MG63 (cell line): ENCODE data around the gene MPC2. TPM values are rescaled to one million over a fixed set of nuclear protein-coding genes. Genes with fewer than 3 reads are reported as not detected.
A peak's percentile ranks its signal among the peaks of the same experiment; 100 is the strongest.

ENCODE experiments used
- DNase-seq: peaks from one replicate; pipeline ENCODE4 v3.0.0-alpha.2; 2020
- H3K27me3 ChIP-seq: fragments of 250-450 bp; sonication (Bioruptor Pico); 2 replicates; pipeline ENCODE4 v1.5.1; 2020; ENCODE audit warnings: mild to moderate bottlenecking, moderate library complexity
- H3K36me3 ChIP-seq: fragments of 250-450 bp; sonication (Bioruptor Pico); 2 replicates; pipeline ENCODE4 v1.5.1; 2020; ENCODE audit warnings: mild to moderate bottlenecking, moderate library complexity
- H3K4me3 ChIP-seq: fragments of 250-450 bp; sonication (Bioruptor Pico); 2 replicates; pipeline ENCODE4 v1.5.1; 2020; ENCODE audit warnings: mild to moderate bottlenecking, moderate library complexity
- H3K9me3 ChIP-seq: fragments of 250-450 bp; sonication (Bioruptor Pico); 2 replicates; pipeline ENCODE4 v1.5.1; 2020; ENCODE audit warnings: mild to moderate bottlenecking, moderate library complexity
- total RNA-seq: library from RNA; depleted of rRNA; stranded (reverse); fragments of >200 nt; shearing (Covaris generic); gene quantifications from 2 replicates; pipeline ENCODE4 v1.2.3, GENCODE V29; 2014; ENCODE audit warnings: low replicate concordance

MPC2 gene
- total RNA-seq, 1 experiment from 2014 or later = 165 TPM

- DNase-seq = no peak
- H3K36me3 ChIP-seq = peaks cover 3% of the 10 kb centered on the region; the same call in 1 of the 2 replicates
Observed at GRCh38 chr1:167922611-167923074, 14.2 kb downstream of the MPC2 start.

GRCh38 chr1:167922023-167922422, 14.8 kb downstream of the MPC2 start:
- peaks cover 3% of the 10 kb centered on the region; the same call in 1 of the 2 replicates for H3K36me3 ChIP-seq
- no peak overlapping the region for H3K4me3 ChIP-seq
- no peak for DNase-seq
- no peaks in the 10 kb centered on the region; the same call in 1 of the 2 replicates for H3K9me3 ChIP-seq
- no peaks in the 10 kb centered on the region for H3K27me3 ChIP-seq

More at GRCh38 chr1:167922611-167923074, 14.2 kb downstream of the MPC2 start:
- Histone ChIP-seq H3K4me3 (no peak overlapping the region), H3K27me3 (no peaks in the 10 kb centered on the region), H3K9me3 (no peaks in the 10 kb centered on the region; the same call in 1 of the 2 replicates)

- DNase-seq = no peak
- Histone ChIP-seq H3K9me3 (no peaks in the 10 kb centered on the region), H3K4me3 (no peak overlapping the region), H3K27me3 (no peaks in the 10 kb centered on the region), H3K36me3 (no peaks in the 10 kb centered on the region)
Observed at GRCh38 chr1:167916766-167917511, 19.9 kb downstream of the MPC2 start.

- DNase-seq = no peak
- H3K4me3 ChIP-seq = no peak overlapping the region
- no peaks in the 10 kb centered on the region for H3K9me3 ChIP-seq
- H3K27me3 ChIP-seq = no peaks in the 10 kb centered on the region
- H3K36me3 ChIP-seq = no peaks in the 10 kb centered on the region
Observed at GRCh38 chr1:167915569-167915968, 21.3 kb downstream of the MPC2 start.

- no peak within 1 kb of the TSS for H3K4me3 ChIP-seq
- H3K9me3 ChIP-seq = no peaks in the 10 kb centered on the region
- H3K27me3 ChIP-seq = no peaks in the 10 kb centered on the region
- no peak for DNase-seq
- no peaks in the 10 kb centered on the region for H3K36me3 ChIP-seq
Observed at GRCh38 chr1:167913895-167914496, 22.9 kb downstream of the MPC2 start, which contains the start of gene ADCY10. TSS of gene ADCY10 (minus strand) at chr1:167914134. CDS start at chr1:167905140, 8,994 bp downstream.

GRCh38 chr1:167912294-167912693, 24.6 kb downstream of the MPC2 start:
- DNase-seq = no peak

GRCh38 chr1:167911413-167911812, 25.5 kb downstream of the MPC2 start:
- no peak for DNase-seq
- no peaks in the 10 kb centered on the region for H3K9me3 ChIP-seq
- H3K27me3 ChIP-seq = no peaks in the 10 kb centered on the region
- no peaks in the 10 kb centered on the region for H3K36me3 ChIP-seq
- no peak overlapping the region for H3K4me3 ChIP-seq

More at GRCh38 chr1:167912294-167912693, 24.6 kb downstream of the MPC2 start:
- Histone ChIP-seq H3K27me3 (no peaks in the 10 kb centered on the region), H3K36me3 (no peaks in the 10 kb centered on the region), H3K4me3 (no peak overlapping the region), H3K9me3 (no peaks in the 10 kb centered on the region)

GRCh38 chr1:167910530-167910929, 26.3 kb downstream of the MPC2 start:
- H3K36me3 ChIP-seq = no peaks in the 10 kb centered on the region
- no peaks in the 10 kb centered on the region for H3K27me3 ChIP-seq
- DNase-seq = no peak
- no peaks in the 10 kb centered on the region for H3K9me3 ChIP-seq
- no peak overlapping the region for H3K4me3 ChIP-seq

GRCh38 chr1:167909691-167910180, 27.1 kb downstream of the MPC2 start:
- Histone ChIP-seq H3K4me3 (no peak overlapping the region), H3K9me3 (no peaks in the 10 kb centered on the region), H3K36me3 (no peaks in the 10 kb centered on the region), H3K27me3 (no peaks in the 10 kb centered on the region)
- DNase-seq = no peak

- no peaks in the 10 kb centered on the region for H3K27me3 ChIP-seq
- no peaks in the 10 kb centered on the region for H3K9me3 ChIP-seq
- no peaks in the 10 kb centered on the region for H3K36me3 ChIP-seq
- DNase-seq = no peak
- no peak overlapping the region for H3K4me3 ChIP-seq
Observed at GRCh38 chr1:167905671-167906070, 31.2 kb downstream of the MPC2 start.

- no peaks in the 10 kb centered on the region for H3K36me3 ChIP-seq
Observed at GRCh38 chr1:167905182-167905581, 31.7 kb downstream of the MPC2 start.

GRCh38 chr1:167904652-167905130, 32.2 kb downstream of the MPC2 start:
- peak; percentile 70 for DNase-seq
- Histone ChIP-seq H3K27me3 (no peaks in the 10 kb centered on the region), H3K36me3 (no peaks in the 10 kb centered on the region), H3K4me3 (no peak overlapping the region), H3K9me3 (no peaks in the 10 kb centered on the region)

More at GRCh38 chr1:167905182-167905581, 31.7 kb downstream of the MPC2 start:
- Histone ChIP-seq H3K4me3 (no peak overlapping the region), H3K9me3 (no peaks in the 10 kb centered on the region), H3K27me3 (no peaks in the 10 kb centered on the region)
- no peak for DNase-seq

GRCh38 chr1:167900907-167901306, 36.0 kb downstream of the MPC2 start:
- Histone ChIP-seq H3K4me3 (no peak overlapping the region), H3K27me3 (no peaks in the 10 kb centered on the region), H3K36me3 (no peaks in the 10 kb centered on the region), H3K9me3 (no peaks in the 10 kb centered on the region; the same call in 1 of the 2 replicates)
- no peak for DNase-seq

GRCh38 chr1:167899253-167899681, 37.6 kb downstream of the MPC2 start:
- H3K4me3 ChIP-seq = no peak overlapping the region
- no peaks in the 10 kb centered on the region; the same call in 1 of the 2 replicates for H3K9me3 ChIP-seq
- no peaks in the 10 kb centered on the region for H3K36me3 ChIP-seq
- no peaks in the 10 kb centered on the region for H3K27me3 ChIP-seq
- peak; percentile 71 for DNase-seq

- no peak overlapping the region for H3K4me3 ChIP-seq
- no peak for DNase-seq
- H3K36me3 ChIP-seq = no peaks in the 10 kb centered on the region
Observed at GRCh38 chr1:167898578-167899222, 38.2 kb downstream of the MPC2 start.

GRCh38 chr1:167893798-167894197, 43.1 kb downstream of the MPC2 start:
- H3K27me3 ChIP-seq = no peaks in the 10 kb centered on the region

More at GRCh38 chr1:167898578-167899222, 38.2 kb downstream of the MPC2 start:
- H3K27me3 ChIP-seq = no peaks in the 10 kb centered on the region
- no peaks in the 10 kb centered on the region; the same call in 1 of the 2 replicates for H3K9me3 ChIP-seq

GRCh38 chr1:167890400-167890799, 46.5 kb downstream of the MPC2 start:
- no peak for DNase-seq
- Histone ChIP-seq H3K27me3 (no peaks in the 10 kb centered on the region), H3K9me3 (peaks cover 6% of the 10 kb centered on the region), H3K4me3 (no peak overlapping the region), H3K36me3 (no peaks in the 10 kb centered on the region)

More at GRCh38 chr1:167893798-167894197, 43.1 kb downstream of the MPC2 start:
- no peak for DNase-seq
- H3K9me3 ChIP-seq = no peaks in the 10 kb centered on the region; the same call in 1 of the 2 replicates
- no peaks in the 10 kb centered on the region for H3K36me3 ChIP-seq
- H3K4me3 ChIP-seq = no peak overlapping the region
